ENCODE results near the gene KCNH1.

GRCh38 chr1:210883821-210884220 is 250.1 kb downstream of the KCNH1 start:
- no peak for TF ChIP-seq CTCF (IDR thresholded peaks at IDR 0.05; ENCODE audit: insufficient read depth, low read depth, low read length)
- TF ChIP-seq EZH2 (IDR thresholded peaks at IDR 0.05; ENCODE audit: insufficient read depth, low read length), result no peak

Measured in astrocyte (in vitro differentiated cells and primary cell).